ENCODE data around the gene SULF2.

DNA sequence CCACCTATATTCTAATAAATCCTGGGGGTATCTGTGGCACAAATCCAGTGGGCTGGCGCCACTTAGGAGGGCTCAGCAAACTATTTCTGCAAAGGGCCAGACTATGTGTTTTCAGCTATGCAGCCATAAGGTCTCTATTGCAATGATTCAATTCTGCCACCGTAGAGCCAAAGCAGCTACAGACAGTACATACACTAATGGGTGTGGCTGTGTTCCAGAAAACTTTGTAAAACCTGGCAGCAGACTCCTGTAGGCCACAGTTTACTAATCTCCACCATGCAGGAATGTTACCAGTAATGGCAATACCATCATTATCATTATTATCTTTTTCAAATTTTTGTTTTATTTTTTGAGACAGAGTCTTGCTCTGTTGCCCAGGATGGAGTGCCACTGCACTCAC is 65.7 kb downstream of the SULF2 start:
- TF ChIP-seq, protein P1, sequence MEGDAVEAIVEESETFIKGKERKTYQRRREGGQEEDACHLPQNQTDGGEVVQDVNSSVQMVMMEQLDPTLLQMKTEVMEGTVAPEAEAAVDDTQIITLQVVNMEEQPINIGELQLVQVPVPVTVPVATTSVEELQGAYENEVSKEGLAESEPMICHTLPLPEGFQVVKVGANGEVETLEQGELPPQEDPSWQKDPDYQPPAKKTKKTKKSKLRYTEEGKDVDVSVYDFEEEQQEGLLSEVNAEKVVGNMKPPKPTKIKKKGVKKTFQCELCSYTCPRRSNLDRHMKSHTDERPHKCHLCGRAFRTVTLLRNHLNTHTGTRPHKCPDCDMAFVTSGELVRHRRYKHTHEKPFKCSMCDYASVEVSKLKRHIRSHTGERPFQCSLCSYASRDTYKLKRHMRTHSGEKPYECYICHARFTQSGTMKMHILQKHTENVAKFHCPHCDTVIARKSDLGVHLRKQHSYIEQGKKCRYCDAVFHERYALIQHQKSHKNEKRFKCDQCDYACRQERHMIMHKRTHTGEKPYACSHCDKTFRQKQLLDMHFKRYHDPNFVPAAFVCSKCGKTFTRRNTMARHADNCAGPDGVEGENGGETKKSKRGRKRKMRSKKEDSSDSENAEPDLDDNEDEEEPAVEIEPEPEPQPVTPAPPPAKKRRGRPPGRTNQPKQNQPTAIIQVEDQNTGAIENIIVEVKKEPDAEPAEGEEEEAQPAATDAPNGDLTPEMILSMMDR (IDR thresholded peaks at IDR 0.05): no peak
- TF ChIP-seq POLR2A (IDR thresholded peaks at IDR 0.05): no peak
